Spleen (tissue), 11 donors: ENCODE results near the gene CAMK2B. TPM values are rescaled to one million over a fixed set of nuclear protein-coding genes. Genes with fewer than 3 reads are reported as not detected.
A peak's percentile ranks its signal among the peaks of the same experiment; 100 is the strongest.

Experiments used
- DNase-seq: peaks from one replicate; pipeline ENCODE4 v3.0.0-alpha.2; 2020
- H3K27ac ChIP-seq, 8 donors: fragments of 200-600 bp; sonication (generic) in 7 of 8; 1 replicate in 4 of 8; 2 replicates in 4 of 8; pipeline versions ENCODE4 v1.5.0 to v1.8.0; 2016 to 2021; ENCODE audit warnings: inconsistent platforms in 4 of 8, mild to moderate bottlenecking in 4 of 8, moderate library complexity in 1 of 8
- H3K27me3 ChIP-seq, 7 donors: fragments of 200-600 bp; sonication (generic) in 6 of 7; replicated peaks in 1 of 7; 1 replicate in 4 of 7; 2 replicates in 3 of 7; pipeline versions ENCODE4 v1.5.0 to v1.8.0; 2016 to 2021; ENCODE audit warnings: inconsistent platforms in 3 of 7, mild to moderate bottlenecking in 1 of 7
- H3K36me3 ChIP-seq, 6 donors: fragments of 200-600 bp; sonication (generic) in 5 of 6; 1 replicate in 4 of 6; 2 replicates in 2 of 6; pipeline versions ENCODE4 v1.5.0 to v1.8.0; 2016 to 2021; ENCODE audit warnings: inconsistent platforms in 2 of 6
- H3K4me1 ChIP-seq, 6 donors: fragments of 200-600 bp; sonication (generic) in 5 of 6; 1 replicate in 3 of 6; 2 replicates in 3 of 6; pipeline versions ENCODE4 v1.5.0 to v1.8.0; 2016 to 2021; ENCODE audit warnings: inconsistent platforms in 3 of 6
- H3K4me3 ChIP-seq, 8 donors: fragments of 200-600 bp; sonication (generic) in 7 of 8; 1 replicate in 4 of 8; 2 replicates in 4 of 8; pipeline versions ENCODE4 v1.5.0 to v1.8.0; 2016 to 2021; ENCODE audit warnings: inconsistent platforms in 4 of 8, mild to moderate bottlenecking in 4 of 8, moderate library complexity in 2 of 8
- H3K9me3 ChIP-seq, 8 donors: fragments of 200-600 bp; sonication (generic) in 7 of 8; 1 replicate in 4 of 8; 2 replicates in 4 of 8; pipeline versions ENCODE4 v1.5.0 to v1.8.0; 2016 to 2021; ENCODE audit warnings: inconsistent platforms in 4 of 8
- CTCF ChIP-seq, 11 experiments: fragments of 200-600 bp in 7 of 11; fragments of 450-650 bp in 4 of 11; sonication (generic) in 4 of 11; IDR thresholded peaks in 8 of 11; conservative IDR thresholded peaks in 3 of 11; 1 replicate in 7 of 11; 2 replicates in 4 of 11; pipeline versions ENCODE4 v1.4.0 to v1.8.0; 2016 to 2021; ENCODE audit warnings: antibody characterized with exemption in 11 of 11, inconsistent platforms in 4 of 11, mild to moderate bottlenecking in 1 of 11
- POLR2A ChIP-seq, 3 donors: fragments of 450-650 bp; IDR thresholded peaks; one replicate each; pipeline ENCODE4 v1.5.1; 2017; ENCODE audit warnings: antibody characterized with exemption in 3 of 3, mild to moderate bottlenecking in 1 of 3
- POLR2AphosphoS5 ChIP-seq, 3 donors: sonication (generic); formaldehyde crosslinking; IDR thresholded peaks; one replicate each; pipeline ENCODE4 v1.5.1; 2017; ENCODE audit warnings: antibody characterized with exemption in 3 of 3
- WGBS, 5 donors: extraction: QIAGEN DNeasy Blood & Tissue Kit in 3 of 5; methylation state at CpG; one replicate each; pipeline versions ENCODE4 v1.1.5 to v1.1.7; 2013 to 2018; 5-methylcytosine and 5-hydroxymethylcytosine counted together
- intact Hi-C: fragments of 100-400 bp; cut with DNase I; formaldehyde crosslinking; loops from one replicate; pipeline ENCODE4 v1.15.0; 2023; ENCODE audit warnings: low total_unique reads
- polyA plus RNA-seq, 3 donors: library from polyadenylated mRNA; stranded (reverse); fragments of 200-250 nt; gene quantifications; one replicate each; pipeline ENCODE4 v1.2.1, GENCODE V29; 2013
- total RNA-seq, 7 donors: library from RNA; depleted of rRNA in 3 of 7; stranded (reverse); fragments of >200 nt in 3 of 7; fragmentation: NEBNext Ultra II Directional in 4 of 7; extraction: Animal tissue kit (Norgen Biotek cat#: 25700) in 4 of 7; gene quantifications; one replicate each; pipeline versions ENCODE4 v1.1.0 to v1.2.1, GENCODE V29; 2016 to 2021
- donor health status: healthy with polysubstance abuse.
- donor health status: DM: no; HTN: no; CAD: no; lungs with moderate emphysema.
- donor health status: DM: no; HTN: no; CAD: no.
- donor health status: Bipolar disorder and iron deficiency.
- donor health status: healthy.
- donor health status: DM: no; HTN: no; CAD: no.
- donor health status: DM: yes; HTN: yes; CAD: no.

CAMK2B gene
- total and polyA plus RNA-seq, 10 donors, result 0.20 to 2.9 (median 0.61) TPM; not detected in 2

DNA sequence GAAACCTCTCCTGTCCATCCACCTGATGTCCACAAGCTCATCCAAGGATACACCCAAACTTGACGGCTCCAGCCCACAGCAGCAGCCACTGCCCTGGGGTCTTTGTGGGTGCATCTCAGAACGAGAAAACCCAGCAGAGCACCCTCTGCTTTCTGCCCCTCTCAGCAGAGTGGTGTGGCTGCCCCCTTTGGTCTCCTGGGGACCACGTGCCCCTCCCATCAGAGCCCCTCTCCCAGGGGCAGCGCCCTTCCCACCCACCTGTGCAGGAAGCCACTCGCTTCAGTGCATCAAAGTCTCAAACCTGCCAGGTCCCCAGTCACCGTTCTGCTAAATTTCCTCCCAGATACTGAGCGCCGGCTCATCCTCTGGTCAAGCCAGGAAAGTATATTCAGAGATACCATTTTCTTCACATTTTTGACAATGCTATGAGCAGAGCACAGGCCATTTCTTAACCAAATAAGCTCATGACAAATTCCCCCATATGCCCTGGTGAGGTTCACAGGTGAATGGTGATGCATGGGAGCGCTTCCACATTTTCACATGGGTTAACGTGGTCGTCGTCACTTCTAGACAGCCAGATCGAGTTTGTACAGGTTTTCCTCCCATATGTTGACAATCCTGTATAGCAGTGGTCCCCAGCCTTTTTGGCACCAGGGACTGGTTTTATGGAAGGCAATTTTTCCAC lies 32.4 kb downstream of the CAMK2B start:
- Histone ChIP-seq H3K27ac (no peak overlapping the region), H3K4me1 (no peaks in the 10 kb centered on the region), H3K36me3 (no peaks in the 10 kb centered on the region), H3K9me3 (no peaks in the 10 kb centered on the region), H3K27me3 (peaks cover 0 to 33% (median 0%) of the 10 kb centered on the region in 7 donors), H3K4me3 (no peak overlapping the region)
- 77 to 80% (median 78%) methylated on average over 13 of the region's 13 CpGs for WGBS, 5 donors
- intact Hi-C loops, result no loop called here
- TF ChIP-seq POLR2AphosphoS5 (IDR thresholded peaks at IDR 0.05), result no peak
- TF ChIP-seq CTCF (IDR thresholded peaks at IDR 0.05 in 8 of 11, conservative IDR thresholded peaks at IDR 0.05 in 3 of 11), result no peak
- TF ChIP-seq POLR2A (IDR thresholded peaks at IDR 0.05), result no peak
- DNase-seq, result no peak

- intact Hi-C loops, result no loop called here
- Histone ChIP-seq H3K4me3 (no peak overlapping the region), H3K9me3 (no peaks in the 10 kb centered on the region), H3K36me3 (no peaks in the 10 kb centered on the region), H3K27ac (no peak overlapping the region), H3K27me3 (peaks cover 0 to 30% (median 0%) of the 10 kb centered on the region in 7 donors), H3K4me1 (no peaks in the 10 kb centered on the region)
- no peak for TF ChIP-seq POLR2AphosphoS5 (IDR thresholded peaks at IDR 0.05)
- TF ChIP-seq CTCF (IDR thresholded peaks at IDR 0.05 in 8 of 11, conservative IDR thresholded peaks at IDR 0.05 in 3 of 11), result no peak
- no peak for TF ChIP-seq POLR2A (IDR thresholded peaks at IDR 0.05)
- DNase-seq, result no peak
- WGBS, 5 donors, result 39 to 79% (median 63%) methylated on average over 1 of the region's 1 CpG
Observed at GRCh38 chr7:44292420-44292817, 33.0 kb downstream of the CAMK2B start.

DNA sequence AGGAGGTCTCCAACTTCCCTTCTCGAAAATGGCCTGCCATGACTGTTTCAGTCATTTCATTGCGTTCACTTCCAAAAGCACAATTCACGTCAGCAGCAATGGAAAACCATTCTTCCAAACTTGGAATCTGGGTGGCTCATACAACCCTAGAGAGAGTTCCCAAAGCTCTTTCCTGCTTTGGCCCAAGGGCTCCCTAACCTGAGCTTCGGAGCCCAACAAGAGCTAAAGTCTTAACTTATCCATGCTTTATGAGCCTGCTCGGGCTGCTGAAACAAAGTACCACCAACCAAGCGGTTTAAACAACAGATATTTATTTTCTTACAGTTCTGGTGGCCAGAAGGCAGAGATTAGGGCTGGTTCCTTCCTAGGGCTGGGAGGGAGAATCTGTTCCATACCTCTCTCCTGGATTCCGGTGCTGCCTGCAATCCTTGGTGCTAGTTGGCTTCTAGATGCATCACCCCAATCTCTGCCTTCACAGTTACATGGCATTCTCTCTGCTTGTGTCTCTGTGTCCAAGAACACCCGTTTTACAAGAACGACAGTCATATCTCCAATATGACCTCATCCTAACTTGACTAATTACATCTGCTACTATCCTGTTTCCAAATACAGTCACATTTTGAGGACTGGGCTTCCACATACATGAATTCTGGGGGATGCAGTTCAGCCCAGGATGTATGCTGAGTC lies 33.5 kb downstream of the CAMK2B start:
- Histone ChIP-seq H3K9me3 (no peaks in the 10 kb centered on the region), H3K27ac (no peak overlapping the region), H3K4me3 (no peak overlapping the region), H3K27me3 (peaks cover 0 to 30% (median 0%) of the 10 kb centered on the region in 7 donors), H3K4me1 (no peaks in the 10 kb centered on the region), H3K36me3 (no peaks in the 10 kb centered on the region)
- intact Hi-C loops, result no loop called here
- 75 to 86% (median 82%) methylated on average over 9 of the region's 9 CpGs for WGBS, 5 donors
- TF ChIP-seq CTCF (IDR thresholded peaks at IDR 0.05 in 8 of 11, conservative IDR thresholded peaks at IDR 0.05 in 3 of 11) (no peak), POLR2AphosphoS5 (IDR thresholded peaks at IDR 0.05) (no peak), POLR2A (IDR thresholded peaks at IDR 0.05) (no peak)
- DNase-seq, result peak; percentile 14

DNA sequence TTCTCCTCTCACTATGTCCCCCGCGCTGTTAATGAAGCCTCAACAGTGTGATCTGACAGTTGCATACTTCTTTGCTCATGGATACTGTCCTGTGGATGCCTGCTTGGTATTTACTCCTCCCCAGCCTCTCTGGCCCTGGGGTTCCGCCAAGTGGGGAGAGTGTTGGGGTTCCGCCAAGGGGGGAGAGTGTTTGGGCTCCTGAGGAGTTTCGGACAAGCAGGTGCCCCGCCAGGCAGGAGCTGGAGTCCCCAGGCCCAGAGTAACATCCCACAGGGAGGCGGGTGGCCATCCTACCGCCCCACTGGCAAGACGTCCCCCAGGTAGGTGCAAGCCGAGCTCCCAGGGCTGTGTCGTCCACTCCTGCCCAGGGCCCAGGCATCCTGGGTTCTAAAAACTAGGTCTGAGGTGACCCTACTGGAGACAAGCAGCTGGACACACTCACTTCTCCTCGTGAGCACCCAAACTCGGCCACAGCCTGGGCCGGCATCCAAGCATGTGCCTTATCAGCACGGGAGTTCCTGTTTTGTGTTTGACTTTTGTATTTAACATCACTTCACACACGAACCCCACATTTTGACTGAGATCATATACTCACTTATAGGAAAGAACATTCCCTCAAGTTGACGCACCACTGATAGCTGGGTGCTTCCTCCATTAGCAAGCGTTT lies 34.2 kb downstream of the CAMK2B start:
- no peaks in the 10 kb centered on the region for H3K4me1 ChIP-seq
- intact Hi-C loops, result no loop called here
- no peaks in the 10 kb centered on the region for H3K36me3 ChIP-seq
- TF ChIP-seq CTCF (IDR thresholded peaks at IDR 0.05 in 8 of 11, conservative IDR thresholded peaks at IDR 0.05 in 3 of 11) (no peak), POLR2AphosphoS5 (IDR thresholded peaks at IDR 0.05) (peak in 2 of 3 donors; percentile 42 to 44)
- no peak overlapping the region for H3K27ac ChIP-seq
- H3K4me3 ChIP-seq, result no peak overlapping the region
- no peaks in the 10 kb centered on the region for H3K9me3 ChIP-seq
- peaks cover 0 to 30% (median 0%) of the 10 kb centered on the region in 7 donors for H3K27me3 ChIP-seq
- WGBS, 5 donors, result 49 to 60% (median 53%) methylated on average over 13 to 18 of the region's 18 CpGs
- peak; percentile 81 for DNase-seq
